Activated gamma-delta T cell treated with Interleukin-2 at 50 U/mL for 16 hours (primary cell): Measurements from ENCODE around the gene KCNIP2.
A peak's percentile ranks its signal among the peaks of the same experiment; 100 is the strongest.

ENCODE experiments used
- DNase-seq: peaks from one replicate; pipeline ENCODE4 v3.0.0-alpha.2; 2020

Gene KCNIP2

GRCh38 chr10:101843032-101844021, at the start of gene KCNIP2:
KCNIP2 (minus strand) TSS chr10:101843800; CDS start chr10:101843568, 232 bp downstream.
- DNase-seq: peak; percentile 48

GRCh38 chr10:101892782-101893391, 49.3 kb upstream of the KCNIP2 start:
- DNase-seq: no peak

GRCh38 chr10:101889256-101890210, 45.9 kb upstream of the KCNIP2 start:
- peak; percentile 55 for DNase-seq

GRCh38 chr10:101888251-101888949, 44.8 kb upstream of the KCNIP2 start:
- DNase-seq: no peak

- no peak for DNase-seq
Measured at GRCh38 chr10:101887775-101888174, 44.2 kb upstream of the KCNIP2 start.

- DNase-seq: no peak
Measured at GRCh38 chr10:101886521-101887312, 43.1 kb upstream of the KCNIP2 start.

GRCh38 chr10:101881036-101881774, 37.6 kb upstream of the KCNIP2 start:
- DNase-seq: no peak

GRCh38 chr10:101880232-101880573, 36.6 kb upstream of the KCNIP2 start:
- DNase-seq: no peak

GRCh38 chr10:101879456-101880231, 36.0 kb upstream of the KCNIP2 start:
- DNase-seq: no peak

GRCh38 chr10:101878869-101879268, 35.3 kb upstream of the KCNIP2 start:
- no peak for DNase-seq

- no peak for DNase-seq
Measured at GRCh38 chr10:101875068-101875688, 31.6 kb upstream of the KCNIP2 start.

GRCh38 chr10:101874252-101874651, 30.7 kb upstream of the KCNIP2 start:
- no peak for DNase-seq

GRCh38 chr10:101867931-101868330, 24.3 kb upstream of the KCNIP2 start:
- no peak for DNase-seq

- DNase-seq: no peak
Measured at GRCh38 chr10:101859530-101859929, 15.9 kb upstream of the KCNIP2 start.

GRCh38 chr10:101858723-101859500, 15.3 kb upstream of the KCNIP2 start:
- DNase-seq: no peak

- no peak for DNase-seq
Measured at GRCh38 chr10:101857802-101858476, 14.3 kb upstream of the KCNIP2 start.

- no peak for DNase-seq
Measured at GRCh38 chr10:101856626-101857025, 13.0 kb upstream of the KCNIP2 start.
